Erythroblast (primary cell): ENCODE results near the gene GABRB1.

Experiments
- GATA1 ChIP-seq: IDR thresholded peaks from 2 replicates; pipeline ENCODE4 v1.6.1; 2011; ENCODE audit warnings: low read depth, mild to moderate bottlenecking, control low read depth, low read length, moderate library complexity
- POLR2A ChIP-seq: IDR thresholded peaks from 2 replicates; pipeline ENCODE4 v1.6.1; 2011; ENCODE audit warnings: mild to moderate bottlenecking, low read length

GRCh38 chr4:47118192-47118929 lies 87.0 kb downstream of the GABRB1 start:
- TF ChIP-seq POLR2A = no peak
- TF ChIP-seq GATA1 = no peak
